Neuron (in vitro differentiated cells): ENCODE data around the gene ADAMTS17.

ENCODE experiments used
- H2AFZ ChIP-seq: one replicate; pipeline ENCODE4 v1.6.1; 2013; ENCODE audit warnings: low read depth, mild to moderate bottlenecking, inconsistent platforms, low read length, moderate library complexity
- H3K27me3 ChIP-seq: one replicate; pipeline ENCODE4 v1.6.1; 2013; ENCODE audit warnings: low read length; ENCODE audit not compliant: insufficient read depth
- H3K36me3 ChIP-seq: one replicate; pipeline ENCODE4 v1.6.1; 2013; ENCODE audit warnings: low read length; ENCODE audit not compliant: insufficient read depth
- H3K4me1 ChIP-seq: one replicate; pipeline ENCODE4 v1.6.1; 2013; ENCODE audit warnings: low read length; ENCODE audit not compliant: insufficient read depth
- H3K4me3 ChIP-seq: 2 replicates; pipeline ENCODE4 v1.5.1; 2013; ENCODE audit warnings: mild to moderate bottlenecking, low read length, moderate library complexity
- H3K9me3 ChIP-seq: one replicate; pipeline ENCODE4 v1.6.1; 2013; ENCODE audit warnings: low read length

ADAMTS17 gene

GRCh38 chr15:100172356-100173024 lies 169.3 kb downstream of the ADAMTS17 start:
- no peaks in the 10 kb centered on the region for H3K9me3 ChIP-seq
- H3K4me1 ChIP-seq = no peaks in the 10 kb centered on the region
- H3K36me3 ChIP-seq = no peaks in the 10 kb centered on the region
- no peaks in the 10 kb centered on the region for H3K27me3 ChIP-seq
- no peak overlapping the region for H2AFZ ChIP-seq
- no peak overlapping the region for H3K4me3 ChIP-seq

- no peaks in the 10 kb centered on the region for H3K9me3 ChIP-seq
- no peak overlapping the region for H2AFZ ChIP-seq
- no peaks in the 10 kb centered on the region for H3K4me1 ChIP-seq
- no peaks in the 10 kb centered on the region for H3K27me3 ChIP-seq
- no peak overlapping the region for H3K4me3 ChIP-seq
- no peaks in the 10 kb centered on the region for H3K36me3 ChIP-seq
Observed at GRCh38 chr15:100171411-100171810, 170.4 kb downstream of the ADAMTS17 start.

GRCh38 chr15:100170291-100171210 lies 171.2 kb downstream of the ADAMTS17 start:
- Histone ChIP-seq H3K36me3 (no peaks in the 10 kb centered on the region), H2AFZ (no peak overlapping the region), H3K4me1 (no peaks in the 10 kb centered on the region), H3K9me3 (no peaks in the 10 kb centered on the region), H3K4me3 (no peak overlapping the region), H3K27me3 (no peaks in the 10 kb centered on the region)

- H2AFZ ChIP-seq = no peak overlapping the region
- no peaks in the 10 kb centered on the region for H3K36me3 ChIP-seq
- no peak overlapping the region for H3K4me3 ChIP-seq
- H3K27me3 ChIP-seq = no peaks in the 10 kb centered on the region
- no peaks in the 10 kb centered on the region for H3K9me3 ChIP-seq
- H3K4me1 ChIP-seq = no peaks in the 10 kb centered on the region
Observed at GRCh38 chr15:100169615-100170290, 172.0 kb downstream of the ADAMTS17 start.

GRCh38 chr15:100168787-100169186 lies 173.0 kb downstream of the ADAMTS17 start:
- no peaks in the 10 kb centered on the region for H3K4me1 ChIP-seq
- H3K36me3 ChIP-seq = no peaks in the 10 kb centered on the region
- H3K27me3 ChIP-seq = no peaks in the 10 kb centered on the region
- H3K4me3 ChIP-seq = no peak overlapping the region
- H3K9me3 ChIP-seq = no peaks in the 10 kb centered on the region
- H2AFZ ChIP-seq = no peak overlapping the region

- no peaks in the 10 kb centered on the region for H3K36me3 ChIP-seq
- H3K27me3 ChIP-seq = no peaks in the 10 kb centered on the region
- no peak overlapping the region for H3K4me3 ChIP-seq
- no peak overlapping the region for H2AFZ ChIP-seq
- H3K4me1 ChIP-seq = no peaks in the 10 kb centered on the region
- H3K9me3 ChIP-seq = no peaks in the 10 kb centered on the region
Observed at GRCh38 chr15:100167884-100168375, 173.8 kb downstream of the ADAMTS17 start.

GRCh38 chr15:100166313-100166712 lies 175.5 kb downstream of the ADAMTS17 start:
- Histone ChIP-seq H2AFZ (no peak overlapping the region), H3K27me3 (no peaks in the 10 kb centered on the region), H3K4me1 (no peaks in the 10 kb centered on the region), H3K4me3 (no peak overlapping the region), H3K36me3 (no peaks in the 10 kb centered on the region), H3K9me3 (no peaks in the 10 kb centered on the region)

- Histone ChIP-seq H3K36me3 (no peaks in the 10 kb centered on the region), H3K27me3 (no peaks in the 10 kb centered on the region), H3K4me3 (no peak overlapping the region), H3K9me3 (no peaks in the 10 kb centered on the region), H2AFZ (no peak overlapping the region), H3K4me1 (no peaks in the 10 kb centered on the region)
Observed at GRCh38 chr15:100163961-100164360, 177.8 kb downstream of the ADAMTS17 start.

- Histone ChIP-seq H3K4me1 (no peaks in the 10 kb centered on the region), H3K36me3 (no peaks in the 10 kb centered on the region), H3K4me3 (no peak overlapping the region), H3K27me3 (no peaks in the 10 kb centered on the region), H3K9me3 (no peaks in the 10 kb centered on the region), H2AFZ (no peak overlapping the region)
Observed at GRCh38 chr15:100160953-100161352, 180.8 kb downstream of the ADAMTS17 start.

- no peak overlapping the region for H2AFZ ChIP-seq
- no peak overlapping the region for H3K4me3 ChIP-seq
- no peaks in the 10 kb centered on the region for H3K36me3 ChIP-seq
- no peaks in the 10 kb centered on the region for H3K27me3 ChIP-seq
- H3K9me3 ChIP-seq = no peaks in the 10 kb centered on the region
- H3K4me1 ChIP-seq = no peaks in the 10 kb centered on the region
Observed at GRCh38 chr15:100159436-100159835, 182.3 kb downstream of the ADAMTS17 start.

GRCh38 chr15:100158356-100158755 lies 183.4 kb downstream of the ADAMTS17 start:
- Histone ChIP-seq H3K9me3 (no peaks in the 10 kb centered on the region), H3K4me3 (no peak overlapping the region), H3K4me1 (no peaks in the 10 kb centered on the region), H3K36me3 (no peaks in the 10 kb centered on the region), H3K27me3 (no peaks in the 10 kb centered on the region), H2AFZ (no peak overlapping the region)

GRCh38 chr15:100156201-100156600 lies 185.6 kb downstream of the ADAMTS17 start:
- H3K4me3 ChIP-seq = no peak overlapping the region
- no peaks in the 10 kb centered on the region for H3K27me3 ChIP-seq
- H2AFZ ChIP-seq = no peak overlapping the region
- no peaks in the 10 kb centered on the region for H3K36me3 ChIP-seq
- H3K9me3 ChIP-seq = no peaks in the 10 kb centered on the region
- H3K4me1 ChIP-seq = no peaks in the 10 kb centered on the region

- Histone ChIP-seq H3K36me3 (no peaks in the 10 kb centered on the region), H3K27me3 (no peaks in the 10 kb centered on the region), H3K4me3 (no peak overlapping the region), H2AFZ (no peak overlapping the region), H3K9me3 (no peaks in the 10 kb centered on the region), H3K4me1 (no peaks in the 10 kb centered on the region)
Observed at GRCh38 chr15:100154338-100154737, 187.4 kb downstream of the ADAMTS17 start.
